Vagina (tissue), 2 donors: Measurements from ENCODE around the gene SETD3. TPM values are rescaled to one million over a fixed set of nuclear protein-coding genes. Genes with fewer than 3 reads are reported as not detected.
A peak's percentile ranks its signal among the peaks of the same experiment; 100 is the strongest.

Experiments used
- DNase-seq, 2 donors: peaks; one replicate each; pipeline ENCODE4 v3.0.0-alpha.2; 2017; ENCODE audit errors: extremely low spot score in 2 of 2
- H3K27ac ChIP-seq: fragments of 200-600 bp; sonication (generic); one replicate; pipeline ENCODE4 v1.5.1; 2019
- H3K27me3 ChIP-seq: fragments of 200-600 bp; sonication (generic); one replicate; pipeline ENCODE4 v1.5.1; 2019
- H3K36me3 ChIP-seq, 2 donors: fragments of 200-600 bp; sonication (generic); one replicate each; pipeline ENCODE4 v1.5.1; 2017 to 2019
- H3K4me1 ChIP-seq: fragments of 200-600 bp; sonication (generic); one replicate; pipeline ENCODE4 v1.5.1; 2019
- H3K4me3 ChIP-seq, 2 donors: fragments of 200-600 bp; sonication (generic); 1 replicate in 1 of 2; 2 replicates in 1 of 2; pipeline ENCODE4 v1.5.1; 2016 to 2019
- H3K9me3 ChIP-seq: fragments of 200-600 bp; sonication (generic); one replicate; pipeline ENCODE4 v1.5.1; 2019
- POLR2A ChIP-seq, 2 donors: fragments of 450-650 bp; IDR thresholded peaks; one replicate each; pipeline ENCODE4 v1.6.1; 2017; ENCODE audit warnings: antibody characterized with exemption in 2 of 2, mild to moderate bottlenecking in 2 of 2, moderate library complexity in 2 of 2
- POLR2AphosphoS5 ChIP-seq, 2 donors: sonication (generic); formaldehyde crosslinking; IDR thresholded peaks; one replicate each; pipeline ENCODE4 v1.9.0; 2017; ENCODE audit warnings: antibody characterized with exemption in 2 of 2, mild to moderate bottlenecking in 2 of 2, low read depth in 1 of 2; ENCODE audit not compliant: insufficient read depth in 1 of 2
- intact Hi-C: fragments of 100-400 bp; cut with DNase I; formaldehyde crosslinking; loops from one replicate; pipeline ENCODE4 v1.15.1; 2023
- total RNA-seq: library from RNA; depleted of rRNA; stranded (reverse); fragments of >200 nt; gene quantifications from one replicate; pipeline ENCODE4 v1.2.3, GENCODE V29; 2016
- TF ChIP-seq, protein P1 (sequence below), 3 experiments: fragments of 450-650 bp in 2 of 3; fragments of 200-600 bp in 1 of 3; sonication (generic) in 1 of 3; IDR thresholded peaks; one replicate each; pipeline ENCODE4 v1.5.1; 2017 to 2019; ENCODE audit warnings: antibody characterized with exemption in 3 of 3, mild to moderate bottlenecking in 2 of 3, moderate library complexity in 2 of 3

SETD3 gene
- total RNA-seq, 1 donor from 2014 or later, result 49.8 TPM

DNA sequence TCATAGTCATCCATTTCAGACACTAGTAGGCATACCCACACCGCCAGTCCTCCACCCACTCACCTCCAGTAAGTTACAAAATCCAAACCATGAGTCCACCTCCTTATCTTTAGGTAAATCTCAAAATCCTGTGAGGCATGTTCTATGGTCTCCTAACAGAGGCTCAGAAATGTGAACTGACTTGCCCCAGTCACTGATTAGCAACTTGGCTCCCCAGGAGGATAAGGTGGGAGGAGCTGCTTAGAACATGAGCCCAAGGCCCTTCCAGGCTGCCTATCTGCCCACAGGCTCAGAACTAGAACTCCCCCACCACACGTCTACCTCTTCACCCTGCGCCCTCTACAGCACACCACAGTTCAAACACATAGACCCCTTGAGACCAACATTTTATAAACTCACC lies 19.9 kb downstream of the SETD3 start:
- peak in 1 of 2 donors; percentile 42 for DNase-seq
- Histone ChIP-seq H3K27ac (no peak overlapping the region), H3K9me3 (no peaks in the 10 kb centered on the region), H3K4me3 (no peak overlapping the region), H3K4me1 (no peaks in the 10 kb centered on the region), H3K27me3 (no peaks in the 10 kb centered on the region), H3K36me3 (peaks cover 0 to 58% of the 10 kb centered on the region in 2 donors)
- TF ChIP-seq, protein P1, sequence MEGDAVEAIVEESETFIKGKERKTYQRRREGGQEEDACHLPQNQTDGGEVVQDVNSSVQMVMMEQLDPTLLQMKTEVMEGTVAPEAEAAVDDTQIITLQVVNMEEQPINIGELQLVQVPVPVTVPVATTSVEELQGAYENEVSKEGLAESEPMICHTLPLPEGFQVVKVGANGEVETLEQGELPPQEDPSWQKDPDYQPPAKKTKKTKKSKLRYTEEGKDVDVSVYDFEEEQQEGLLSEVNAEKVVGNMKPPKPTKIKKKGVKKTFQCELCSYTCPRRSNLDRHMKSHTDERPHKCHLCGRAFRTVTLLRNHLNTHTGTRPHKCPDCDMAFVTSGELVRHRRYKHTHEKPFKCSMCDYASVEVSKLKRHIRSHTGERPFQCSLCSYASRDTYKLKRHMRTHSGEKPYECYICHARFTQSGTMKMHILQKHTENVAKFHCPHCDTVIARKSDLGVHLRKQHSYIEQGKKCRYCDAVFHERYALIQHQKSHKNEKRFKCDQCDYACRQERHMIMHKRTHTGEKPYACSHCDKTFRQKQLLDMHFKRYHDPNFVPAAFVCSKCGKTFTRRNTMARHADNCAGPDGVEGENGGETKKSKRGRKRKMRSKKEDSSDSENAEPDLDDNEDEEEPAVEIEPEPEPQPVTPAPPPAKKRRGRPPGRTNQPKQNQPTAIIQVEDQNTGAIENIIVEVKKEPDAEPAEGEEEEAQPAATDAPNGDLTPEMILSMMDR (IDR thresholded peaks at IDR 0.05), result no peak
- no peak for TF ChIP-seq POLR2AphosphoS5 (IDR thresholded peaks at IDR 0.05; ENCODE audit: insufficient read depth in 1 of 2, low read depth in 1 of 2)
- TF ChIP-seq POLR2A (IDR thresholded peaks at IDR 0.05), result no peak
- intact Hi-C loops, result no loop called here

DNA sequence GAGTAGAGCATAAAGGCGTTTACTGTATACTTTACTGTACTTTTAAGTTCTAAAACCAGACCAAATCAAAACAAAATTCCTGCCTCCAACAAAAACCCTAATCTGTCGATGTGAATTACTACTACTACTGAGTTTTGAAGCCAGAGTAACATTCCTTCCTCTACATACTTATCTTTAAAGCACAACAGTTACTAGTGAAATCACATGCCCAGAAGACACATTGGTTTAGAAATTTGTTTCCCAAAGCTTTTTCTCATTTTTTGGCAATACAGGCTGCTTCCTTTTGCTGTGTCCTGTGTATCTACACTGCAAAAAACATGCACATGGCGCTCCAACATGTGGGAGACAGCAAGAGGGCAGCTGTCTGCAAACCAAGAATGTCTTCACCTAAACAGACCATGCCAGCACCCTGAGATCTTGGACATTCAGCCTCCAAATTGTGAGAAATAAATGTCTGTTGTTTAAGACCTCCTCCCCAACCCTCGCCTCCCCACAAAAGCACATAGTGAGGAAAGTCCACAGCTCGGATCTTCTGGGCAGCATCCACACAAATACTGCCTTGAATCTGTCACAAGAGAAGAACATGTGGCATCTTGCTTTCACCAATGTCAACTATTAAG lies 21.1 kb downstream of the SETD3 start:
- Histone ChIP-seq H3K27me3 (no peaks in the 10 kb centered on the region), H3K9me3 (no peaks in the 10 kb centered on the region), H3K36me3 (peaks cover 0 to 47% of the 10 kb centered on the region in 2 donors), H3K4me3 (no peak overlapping the region), H3K4me1 (no peaks in the 10 kb centered on the region), H3K27ac (no peak overlapping the region)
- peak; percentile 54 to 55 for DNase-seq
- TF ChIP-seq POLR2AphosphoS5 (IDR thresholded peaks at IDR 0.05; ENCODE audit: insufficient read depth in 1 of 2, low read depth in 1 of 2) (no peak), POLR2A (IDR thresholded peaks at IDR 0.05) (no peak)
- TF ChIP-seq, protein P1 (IDR thresholded peaks at IDR 0.05), result no peak
- intact Hi-C loops, result no loop called here

DNA sequence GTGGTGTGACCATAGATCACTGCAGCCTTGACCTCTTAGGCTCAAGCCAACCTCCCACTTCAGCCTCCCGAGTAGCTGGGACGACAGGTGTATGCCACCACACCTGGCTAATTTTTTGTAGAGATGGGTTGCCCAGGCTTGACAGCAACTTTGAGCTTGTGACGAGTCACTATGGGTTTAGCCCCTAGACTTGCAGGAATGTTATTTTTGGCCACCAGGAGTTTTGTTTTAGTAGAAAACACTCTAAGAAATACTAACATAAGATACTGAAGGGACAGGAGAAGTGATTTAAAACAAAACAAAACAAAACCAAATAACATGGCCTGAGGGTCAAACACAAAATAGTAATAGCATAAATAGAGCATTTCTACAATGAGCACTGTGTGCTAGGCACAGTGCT lies 26.4 kb downstream of the SETD3 start:
- Histone ChIP-seq H3K27ac (no peak overlapping the region), H3K4me3 (no peak overlapping the region), H3K9me3 (no peaks in the 10 kb centered on the region), H3K4me1 (no peaks in the 10 kb centered on the region), H3K27me3 (no peaks in the 10 kb centered on the region), H3K36me3 (peaks cover under 1 to 53% of the 10 kb centered on the region in 2 donors)
- intact Hi-C loops, result no loop called here
- TF ChIP-seq POLR2AphosphoS5 (IDR thresholded peaks at IDR 0.05; ENCODE audit: insufficient read depth in 1 of 2, low read depth in 1 of 2) (no peak), POLR2A (IDR thresholded peaks at IDR 0.05) (no peak)
- TF ChIP-seq, protein P1 (IDR thresholded peaks at IDR 0.05), result no peak
- DNase-seq, result no peak

DNA sequence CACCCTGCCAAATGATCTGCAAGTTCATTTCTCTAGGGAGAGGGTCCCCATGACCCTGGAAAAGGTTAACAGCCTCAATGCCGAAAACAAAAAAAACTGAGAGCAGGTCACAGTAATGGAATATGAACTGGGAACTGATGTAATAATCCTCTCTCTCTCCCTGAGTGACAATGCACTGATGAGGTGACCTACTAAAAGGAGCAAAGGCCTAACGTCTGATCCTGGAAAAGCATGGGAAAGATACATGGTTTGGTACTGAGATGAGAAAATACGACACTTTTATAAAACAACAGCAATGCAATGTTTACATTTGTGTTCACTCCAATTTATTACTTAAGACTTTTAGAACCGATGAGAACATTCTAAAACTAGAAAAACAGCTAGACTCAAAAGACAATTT lies 27.7 kb downstream of the SETD3 start:
- no peaks in the 10 kb centered on the region for H3K27me3 ChIP-seq
- peaks cover 6 to 58% of the 10 kb centered on the region in 2 donors for H3K36me3 ChIP-seq
- H3K9me3 ChIP-seq, result no peaks in the 10 kb centered on the region
- intact Hi-C loops, result no loop called here
- H3K4me1 ChIP-seq, result peaks cover 4% of the 10 kb centered on the region
- no peak overlapping the region for H3K4me3 ChIP-seq
- TF ChIP-seq, protein P1 (IDR thresholded peaks at IDR 0.05), result no peak
- TF ChIP-seq POLR2AphosphoS5 (IDR thresholded peaks at IDR 0.05; ENCODE audit: insufficient read depth in 1 of 2, low read depth in 1 of 2), result no peak
- TF ChIP-seq POLR2A (IDR thresholded peaks at IDR 0.05), result no peak
- no peak for DNase-seq
- no peak overlapping the region for H3K27ac ChIP-seq

DNA sequence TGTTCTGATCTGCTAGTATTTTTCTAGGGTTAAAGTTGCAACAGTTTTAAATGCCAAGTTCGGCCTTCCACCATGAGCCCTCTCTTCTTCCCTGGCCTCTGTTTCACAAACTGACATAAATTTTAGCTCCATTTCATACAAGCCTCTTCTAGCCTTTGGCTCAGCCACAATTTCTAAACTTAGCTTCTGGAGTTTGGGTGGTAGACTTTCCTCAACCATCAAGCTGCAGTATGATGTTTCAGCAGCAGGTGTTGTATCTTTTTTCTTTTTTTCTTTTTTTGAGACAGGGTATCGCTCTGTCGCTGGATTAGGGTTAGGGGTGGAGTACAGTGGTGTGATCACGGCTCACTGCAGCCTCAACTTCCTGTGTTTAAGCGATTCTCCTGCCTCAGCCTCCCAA lies 29.4 kb downstream of the SETD3 start:
- H3K27me3 ChIP-seq, result no peaks in the 10 kb centered on the region
- peaks cover 11% of the 10 kb centered on the region for H3K4me1 ChIP-seq
- no peak for DNase-seq
- intact Hi-C loops, result no loop called here
- no peak overlapping the region for H3K4me3 ChIP-seq
- TF ChIP-seq POLR2A (IDR thresholded peaks at IDR 0.05) (no peak), POLR2AphosphoS5 (IDR thresholded peaks at IDR 0.05; ENCODE audit: insufficient read depth in 1 of 2, low read depth in 1 of 2) (no peak)
- TF ChIP-seq, protein P1 (IDR thresholded peaks at IDR 0.05), result no peak
- H3K36me3 ChIP-seq, result peaks cover 6 to 49% of the 10 kb centered on the region in 2 donors
- H3K9me3 ChIP-seq, result no peaks in the 10 kb centered on the region
- H3K27ac ChIP-seq, result no peak overlapping the region
